OCI-LY7 (cell line): Measurements from ENCODE around the gene TRAM2.

Source experiments
- CTCF ChIP-seq: fragments of 200-600 bp; sonication (generic); conservative IDR thresholded peaks from 2 replicates; pipeline ENCODE4 v1.5.1; 2014; ENCODE audit warnings: mild to moderate bottlenecking, antibody characterized with exemption, low read length, moderate library complexity, mixed read lengths
- EZH2phosphoT487 ChIP-seq: fragments of 200-600 bp; sonication (generic); IDR thresholded peaks from 2 replicates; pipeline ENCODE4 v1.6.1; 2018; ENCODE audit warnings: low read depth, borderline replicate concordance, mild to moderate bottlenecking, mixed run types, antibody characterized with exemption, low read length, moderate library complexity, mixed read lengths

GRCh38 chr6:52598824-52599190, 21.9 kb upstream of the TRAM2 start:
- TF ChIP-seq EZH2phosphoT487, result no peak
- TF ChIP-seq CTCF, result no peak
